ENCODE measurements around the gene MRPS5. TPM values are rescaled to one million over a fixed set of nuclear protein-coding genes. Genes with fewer than 3 reads are reported as not detected.

The MRPS5 gene
- 39.9 and 41.2 TPM in 2 replicates for total RNA-seq

GRCh38 chr2:95121407-95122196 is at the start of gene MRPS5:
Gene MRPS5, minus strand, starts transcription at chr2:95121808. Its CDS starts 17 bp downstream, at chr2:95121791.

GRCh38 chr2:95165371-95166064 is 43.9 kb upstream of the MRPS5 start, which contains the start of gene ZNF2:
Gene ZNF2, plus strand, starts transcription at chr2:95165809. Its CDS starts 10,418 bp downstream, at chr2:95176227.

GRCh38 chr2:95159690-95160449 is 38.3 kb upstream of the MRPS5 start, which contains the start of gene ZNF514:
Gene ZNF514, minus strand, starts transcription at chr2:95159848. Its CDS starts 6,595 bp downstream, at chr2:95153253.

Other genes starting within 250 kb of the MRPS5 start
- gene MAL, start 96.1 kb downstream of the MRPS5 start, total RNA-seq: 0.17 TPM in 1 of 2 replicates, not detected in the other
- gene ZNF514, start 38.0 kb upstream of the MRPS5 start, total RNA-seq: 15.7 and 17.7 TPM in 2 replicates
- 7.9 and 13.1 TPM in 2 replicates for gene ZNF2, start 44.0 kb upstream of the MRPS5 start, total RNA-seq
- 6.3 and 7.9 TPM in 2 replicates for gene ZNF892, start 85.7 kb upstream of the MRPS5 start, total RNA-seq
- 0.29 and 0.83 TPM in 2 replicates for gene PROM2, start 152.6 kb upstream of the MRPS5 start, total RNA-seq
- 2.9 and 3.6 TPM in 2 replicates for gene KCNIP3, start 175.5 kb upstream of the MRPS5 start, total RNA-seq